SK-N-SH (cell line): ENCODE data around the gene ITIH6. TPM values are rescaled to one million over a fixed set of nuclear protein-coding genes. Genes with fewer than 3 reads are reported as not detected.

ENCODE experiments used
- CTCF ChIA-PET: fragments of 300-600, 350-600 bp; formaldehyde crosslinking; extraction: SDS; loops from one replicate; lab custom pipeline; 2021; lab: Yijun Ruan, JAX
- POLR2A ChIA-PET: fragments of 350-600 bp; sonication (Branson Sonifier 250); formaldehyde crosslinking; extraction: SDS; loops from one replicate; lab custom pipeline; 2020; ENCODE audit warnings: antibody characterized with exemption, inconsistent platforms; lab: Yijun Ruan, JAX
- DNase-seq: peaks from one replicate; pipeline ENCODE4 v3.0.0; 2012
- H2AFZ ChIP-seq: fragments of 200-600 bp; sonication (generic); 2 replicates; pipeline ENCODE4 v1.8.1; 2016; ENCODE audit warnings: antibody characterized with exemption, mild to moderate bottlenecking, low read depth
- H3F3A ChIP-seq: fragments of 200-600 bp; sonication (generic); replicated peaks from 2 replicates; pipeline ENCODE3; 2016; ENCODE audit warnings: antibody characterized with exemption, mild to moderate bottlenecking; ENCODE audit not compliant: insufficient read depth
- H3K27ac ChIP-seq, 2 experiments: fragments of 200-500 bp in 1 of 2; fragments of 200-600 bp in 1 of 2; sonication (Bioruptor generic) in 1 of 2; sonication (generic), shearing (Covaris generic) in 1 of 2; 2 replicates each; pipeline versions ENCODE4 v1.5.1 to v1.6.1; 2014 to 2016; ENCODE audit warnings: low read depth in 2 of 2, inconsistent platforms in 1 of 2, low read length in 1 of 2, mild to moderate bottlenecking in 1 of 2, mixed read lengths in 1 of 2
- H3K27me3 ChIP-seq: fragments of 200-600 bp; sonication (generic), shearing (Covaris generic); 2 replicates; pipeline ENCODE4 v1.6.1; 2016; ENCODE audit warnings: mixed run types; ENCODE audit not compliant: insufficient read depth
- H3K36me3 ChIP-seq, 2 experiments: fragments of 200-500 bp in 1 of 2; fragments of 200-600 bp in 1 of 2; sonication (Bioruptor generic) in 1 of 2; sonication (generic) in 1 of 2; replicated peaks in 1 of 2; 2 replicates each; pipeline versions ENCODE3 to v1.5.1; 2014 to 2016; ENCODE audit warnings: low read length in 1 of 2, mild to moderate bottlenecking in 1 of 2; ENCODE audit not compliant: insufficient read depth in 2 of 2, control insufficient read depth in 1 of 2
- H3K4me1 ChIP-seq, 2 experiments: fragments of 200-500 bp in 1 of 2; fragments of 200-600 bp in 1 of 2; sonication (Bioruptor generic) in 1 of 2; sonication (generic), shearing (Covaris generic) in 1 of 2; 2 replicates each; pipeline versions ENCODE4 v1.5.1 to v1.6.1; 2014 to 2016; ENCODE audit warnings: low read depth in 1 of 2, low read length in 1 of 2, mixed run types in 1 of 2; ENCODE audit not compliant: insufficient read depth in 2 of 2, control insufficient read depth in 1 of 2
- H3K4me2 ChIP-seq: fragments of 200-600 bp; sonication (generic), shearing (Covaris generic); 2 replicates; pipeline ENCODE4 v1.6.1; 2017; ENCODE audit warnings: mixed run types
- H3K4me3 ChIP-seq, 2 experiments: fragments of 200-500 bp in 1 of 2; fragments of 200-600 bp in 1 of 2; sonication (Bioruptor generic) in 1 of 2; sonication (generic), shearing (Covaris generic) in 1 of 2; 2 replicates each; pipeline versions ENCODE4 v1.5.1 to v1.8.1; 2014 to 2016; ENCODE audit warnings: low read depth in 2 of 2, inconsistent platforms in 1 of 2, low read length in 1 of 2, mild to moderate bottlenecking in 1 of 2, mixed read lengths in 1 of 2, moderate library complexity in 1 of 2
- H3K79me2 ChIP-seq: fragments of 200-600 bp; sonication (generic); 2 replicates; pipeline ENCODE4 v1.8.1; 2017; ENCODE audit warnings: mild to moderate bottlenecking; ENCODE audit not compliant: insufficient read depth
- H3K9ac ChIP-seq: fragments of 200-600 bp; sonication (generic); 2 replicates; pipeline ENCODE4 v1.6.1; 2017; ENCODE audit warnings: mixed run types
- H3K9me2 ChIP-seq: fragments of 200-600 bp; sonication (generic); 2 replicates; pipeline ENCODE4 v1.6.1; 2017; ENCODE audit warnings: mixed run types
- H3K9me3 ChIP-seq: fragments of 200-600 bp; sonication (generic); 2 replicates; pipeline ENCODE4 v1.6.1; 2017; ENCODE audit warnings: mixed run types, mild to moderate bottlenecking, moderate library complexity
- H4K20me1 ChIP-seq: fragments of 200-600 bp; sonication (generic); 2 replicates; pipeline ENCODE4 v1.6.1; 2017; ENCODE audit warnings: mild to moderate bottlenecking, mixed run types; ENCODE audit not compliant: insufficient read depth
- ELF1 ChIP-seq: IDR thresholded peaks from 2 replicates; pipeline ENCODE4 v1.4.0; 2012
- FOSL2 ChIP-seq: IDR thresholded peaks from 2 replicates; pipeline ENCODE4 v1.4.0; 2012; ENCODE audit warnings: low read depth, mild to moderate bottlenecking, moderate library complexity, borderline replicate concordance
- GABPA ChIP-seq: IDR thresholded peaks from 2 replicates; pipeline ENCODE4 v1.4.0; 2012; ENCODE audit warnings: low read depth, mild to moderate bottlenecking
- MEF2A ChIP-seq: IDR thresholded peaks from 2 replicates; pipeline ENCODE4 v1.4.0; 2012; ENCODE audit warnings: low read depth, borderline replicate concordance
- MXI1 ChIP-seq: IDR thresholded peaks from 2 replicates; pipeline ENCODE4 v1.6.1; 2012; ENCODE audit warnings: mild to moderate bottlenecking, low read depth, low read length, improper control_type of control experiment
- NFIC ChIP-seq: IDR thresholded peaks from 2 replicates; pipeline ENCODE4 v1.4.0; 2012; ENCODE audit warnings: borderline replicate concordance
- NRF1 ChIP-seq: IDR thresholded peaks from 2 replicates; pipeline ENCODE4 v1.6.1; 2012; ENCODE audit warnings: low read depth, mild to moderate bottlenecking, low read length
- POLR2AphosphoS5 ChIP-seq: IDR thresholded peaks from 2 replicates; pipeline ENCODE4 v1.6.1; 2012; ENCODE audit warnings: low read depth, low read length
- RAD21 ChIP-seq: IDR thresholded peaks from 2 replicates; pipeline ENCODE4 v1.6.1; 2012; ENCODE audit warnings: mild to moderate bottlenecking, low read length
- SMC3 ChIP-seq: IDR thresholded peaks from 2 replicates; pipeline ENCODE4 v1.6.1; 2012; ENCODE audit warnings: low read depth, low read length, improper control_type of control experiment
- TAF1 ChIP-seq: IDR thresholded peaks from 2 replicates; pipeline ENCODE4 v1.6.1; 2012; ENCODE audit warnings: low read depth, mild to moderate bottlenecking, low read length, moderate library complexity, borderline replicate concordance
- WGBS: methylation state at CpG from one replicate; pipeline ENCODE4 v1.1.6; 2017; ENCODE audit warnings: low lambda C conversion rate; 5-methylcytosine and 5-hydroxymethylcytosine counted together
- polyA plus RNA-seq, 3 experiments: library from polyadenylated mRNA; depleted of rRNA; stranded (reverse); fragments of >200 nt; gene quantifications; 2 replicates each; pipeline ENCODE4 v1.2.3, GENCODE V29; 2012
- TF ChIP-seq, protein P1 (sequence below): fragments of 200-600 bp; sonication (generic); IDR thresholded peaks from 2 replicates; pipeline ENCODE4 v1.6.1; 2017; ENCODE audit warnings: antibody characterized with exemption, mild to moderate bottlenecking, moderate library complexity
- TF ChIP-seq, protein P2 (sequence below): fragments of 150-350 bp; IDR thresholded peaks from 2 replicates; pipeline ENCODE4 v1.6.1; 2017; ENCODE audit warnings: antibody characterized with exemption, low read length, low read depth, borderline replicate concordance
- TF ChIP-seq, protein P3 (sequence below): IDR thresholded peaks from 2 replicates; pipeline ENCODE4 v1.4.0; 2012; ENCODE audit warnings: low read depth, borderline replicate concordance
- TF ChIP-seq, protein P4 (sequence below): IDR thresholded peaks from 2 replicates; pipeline ENCODE4 v1.6.1; 2012; ENCODE audit warnings: mild to moderate bottlenecking, low read depth, low read length, moderate library complexity

ITIH6 gene
- polyA plus RNA-seq, 1 of the 3 experiments (the other 2 are of a cell fraction), result not detected

DNA sequence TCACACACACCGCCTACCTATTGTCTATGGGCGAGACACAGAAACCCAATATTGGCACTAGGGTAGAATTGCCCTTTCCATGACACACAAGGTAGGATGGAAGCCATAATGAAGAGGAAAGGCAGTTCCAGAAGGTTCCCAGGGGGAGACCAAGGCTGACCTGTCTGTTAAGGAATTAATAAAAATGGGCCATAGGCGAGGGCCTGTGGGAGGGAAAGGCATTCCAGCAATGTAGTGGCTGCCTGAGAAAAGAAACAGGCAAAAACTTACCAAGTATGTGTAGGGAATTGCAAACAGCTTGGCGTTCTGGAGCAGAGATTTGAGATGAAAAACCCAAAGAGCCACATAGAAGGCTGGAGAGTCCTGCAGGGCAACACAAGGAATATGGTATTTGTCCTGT is 28.5 kb upstream of the ITIH6 start:
- CTCF ChIA-PET, result no interaction called here
- 7% methylated on average over 4 of the region's 4 CpGs for WGBS

More for the DNA sequence above, 28.5 kb upstream of the ITIH6 start:
- no peaks in the 10 kb centered on the region for H3K9me2 ChIP-seq
- no peaks in the 10 kb centered on the region for H3F3A ChIP-seq
- H3K27me3 ChIP-seq, result no peaks in the 10 kb centered on the region
- H3K9me3 ChIP-seq, result no peaks in the 10 kb centered on the region
- H3K4me3 ChIP-seq, result no peak overlapping the region
- H3K79me2 ChIP-seq, result no peaks in the 10 kb centered on the region
- no peaks in the 10 kb centered on the region for H3K4me1 ChIP-seq
- no peaks in the 10 kb centered on the region for H3K36me3 ChIP-seq
- no peak overlapping the region for H3K4me2 ChIP-seq
- POLR2A ChIA-PET, result no interaction called here
- H3K9ac ChIP-seq, result no peak overlapping the region
- no peak overlapping the region for H3K27ac ChIP-seq
- H4K20me1 ChIP-seq, result no peaks in the 10 kb centered on the region
- no peak overlapping the region for H2AFZ ChIP-seq
- DNase-seq, result no peak
- TF ChIP-seq ELF1 (no peak), RAD21 (no peak), NRF1 (no peak), TAF1 (no peak), FOSL2 (no peak), POLR2AphosphoS5 (no peak), MEF2A (no peak), NFIC (no peak), GABPA (no peak), SMC3 (no peak), MXI1 (no peak)
- TF ChIP-seq, protein P1, sequence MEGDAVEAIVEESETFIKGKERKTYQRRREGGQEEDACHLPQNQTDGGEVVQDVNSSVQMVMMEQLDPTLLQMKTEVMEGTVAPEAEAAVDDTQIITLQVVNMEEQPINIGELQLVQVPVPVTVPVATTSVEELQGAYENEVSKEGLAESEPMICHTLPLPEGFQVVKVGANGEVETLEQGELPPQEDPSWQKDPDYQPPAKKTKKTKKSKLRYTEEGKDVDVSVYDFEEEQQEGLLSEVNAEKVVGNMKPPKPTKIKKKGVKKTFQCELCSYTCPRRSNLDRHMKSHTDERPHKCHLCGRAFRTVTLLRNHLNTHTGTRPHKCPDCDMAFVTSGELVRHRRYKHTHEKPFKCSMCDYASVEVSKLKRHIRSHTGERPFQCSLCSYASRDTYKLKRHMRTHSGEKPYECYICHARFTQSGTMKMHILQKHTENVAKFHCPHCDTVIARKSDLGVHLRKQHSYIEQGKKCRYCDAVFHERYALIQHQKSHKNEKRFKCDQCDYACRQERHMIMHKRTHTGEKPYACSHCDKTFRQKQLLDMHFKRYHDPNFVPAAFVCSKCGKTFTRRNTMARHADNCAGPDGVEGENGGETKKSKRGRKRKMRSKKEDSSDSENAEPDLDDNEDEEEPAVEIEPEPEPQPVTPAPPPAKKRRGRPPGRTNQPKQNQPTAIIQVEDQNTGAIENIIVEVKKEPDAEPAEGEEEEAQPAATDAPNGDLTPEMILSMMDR, result no peak
- TF ChIP-seq, protein P2, sequence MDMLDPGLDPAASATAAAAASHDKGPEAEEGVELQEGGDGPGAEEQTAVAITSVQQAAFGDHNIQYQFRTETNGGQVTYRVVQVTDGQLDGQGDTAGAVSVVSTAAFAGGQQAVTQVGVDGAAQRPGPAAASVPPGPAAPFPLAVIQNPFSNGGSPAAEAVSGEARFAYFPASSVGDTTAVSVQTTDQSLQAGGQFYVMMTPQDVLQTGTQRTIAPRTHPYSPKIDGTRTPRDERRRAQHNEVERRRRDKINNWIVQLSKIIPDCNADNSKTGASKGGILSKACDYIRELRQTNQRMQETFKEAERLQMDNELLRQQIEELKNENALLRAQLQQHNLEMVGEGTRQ, result no peak
- TF ChIP-seq, protein P3, sequence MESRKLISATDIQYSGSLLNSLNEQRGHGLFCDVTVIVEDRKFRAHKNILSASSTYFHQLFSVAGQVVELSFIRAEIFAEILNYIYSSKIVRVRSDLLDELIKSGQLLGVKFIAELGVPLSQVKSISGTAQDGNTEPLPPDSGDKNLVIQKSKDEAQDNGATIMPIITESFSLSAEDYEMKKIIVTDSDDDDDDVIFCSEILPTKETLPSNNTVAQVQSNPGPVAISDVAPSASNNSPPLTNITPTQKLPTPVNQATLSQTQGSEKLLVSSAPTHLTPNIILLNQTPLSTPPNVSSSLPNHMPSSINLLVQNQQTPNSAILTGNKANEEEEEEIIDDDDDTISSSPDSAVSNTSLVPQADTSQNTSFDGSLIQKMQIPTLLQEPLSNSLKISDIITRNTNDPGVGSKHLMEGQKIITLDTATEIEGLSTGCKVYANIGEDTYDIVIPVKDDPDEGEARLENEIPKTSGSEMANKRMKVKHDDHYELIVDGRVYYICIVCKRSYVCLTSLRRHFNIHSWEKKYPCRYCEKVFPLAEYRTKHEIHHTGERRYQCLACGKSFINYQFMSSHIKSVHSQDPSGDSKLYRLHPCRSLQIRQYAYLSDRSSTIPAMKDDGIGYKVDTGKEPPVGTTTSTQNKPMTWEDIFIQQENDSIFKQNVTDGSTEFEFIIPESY, result no peak
- TF ChIP-seq, protein P4, sequence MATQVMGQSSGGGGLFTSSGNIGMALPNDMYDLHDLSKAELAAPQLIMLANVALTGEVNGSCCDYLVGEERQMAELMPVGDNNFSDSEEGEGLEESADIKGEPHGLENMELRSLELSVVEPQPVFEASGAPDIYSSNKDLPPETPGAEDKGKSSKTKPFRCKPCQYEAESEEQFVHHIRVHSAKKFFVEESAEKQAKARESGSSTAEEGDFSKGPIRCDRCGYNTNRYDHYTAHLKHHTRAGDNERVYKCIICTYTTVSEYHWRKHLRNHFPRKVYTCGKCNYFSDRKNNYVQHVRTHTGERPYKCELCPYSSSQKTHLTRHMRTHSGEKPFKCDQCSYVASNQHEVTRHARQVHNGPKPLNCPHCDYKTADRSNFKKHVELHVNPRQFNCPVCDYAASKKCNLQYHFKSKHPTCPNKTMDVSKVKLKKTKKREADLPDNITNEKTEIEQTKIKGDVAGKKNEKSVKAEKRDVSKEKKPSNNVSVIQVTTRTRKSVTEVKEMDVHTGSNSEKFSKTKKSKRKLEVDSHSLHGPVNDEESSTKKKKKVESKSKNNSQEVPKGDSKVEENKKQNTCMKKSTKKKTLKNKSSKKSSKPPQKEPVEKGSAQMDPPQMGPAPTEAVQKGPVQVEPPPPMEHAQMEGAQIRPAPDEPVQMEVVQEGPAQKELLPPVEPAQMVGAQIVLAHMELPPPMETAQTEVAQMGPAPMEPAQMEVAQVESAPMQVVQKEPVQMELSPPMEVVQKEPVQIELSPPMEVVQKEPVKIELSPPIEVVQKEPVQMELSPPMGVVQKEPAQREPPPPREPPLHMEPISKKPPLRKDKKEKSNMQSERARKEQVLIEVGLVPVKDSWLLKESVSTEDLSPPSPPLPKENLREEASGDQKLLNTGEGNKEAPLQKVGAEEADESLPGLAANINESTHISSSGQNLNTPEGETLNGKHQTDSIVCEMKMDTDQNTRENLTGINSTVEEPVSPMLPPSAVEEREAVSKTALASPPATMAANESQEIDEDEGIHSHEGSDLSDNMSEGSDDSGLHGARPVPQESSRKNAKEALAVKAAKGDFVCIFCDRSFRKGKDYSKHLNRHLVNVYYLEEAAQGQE, result no peak
